GM21619 (cell line): ENCODE measurements around the gene ZNF630.
"Not testable (repeated sequence)": the region's sequence is repeated elsewhere in the genome, so short reads cannot be mapped to it uniquely, and the experiment has no call there.

Source experiments
- ATAC-seq: cut with Tn5 transposase; IDR thresholded peaks from one replicate; pipeline ENCODE4 v1.9.1; 2021; ENCODE audit not compliant: unreplicated experiment

ZNF630 gene

GRCh38 chrX:48071064-48071985, at the start of gene ZNF630:
Gene ZNF630, minus strand, starts transcription at chrX:48071640. Its CDS starts 4,754 bp downstream, at chrX:48066886.
- peak; percentile 82 for ATAC-seq

DNA sequence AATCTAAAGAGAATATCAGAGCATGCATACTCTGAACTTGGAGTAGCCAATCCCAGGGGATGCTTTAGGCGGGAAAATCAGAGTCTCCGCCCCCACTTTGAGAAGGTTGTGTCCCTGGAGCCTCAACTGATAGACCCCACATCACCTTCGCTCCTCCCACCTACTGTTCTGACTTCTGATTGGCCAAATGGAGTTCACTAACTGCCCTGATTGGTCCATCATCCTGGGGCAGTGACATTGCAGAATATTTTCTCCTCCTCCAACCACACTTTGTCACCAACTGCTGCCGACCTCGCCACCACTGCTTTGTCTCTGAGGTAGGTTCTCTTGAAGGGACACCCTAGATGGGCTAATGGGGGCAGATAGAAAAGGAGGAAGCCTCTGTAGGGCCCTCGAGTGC, 36.3 kb upstream of the ZNF630 start:
- ATAC-seq: no peak

DNA sequence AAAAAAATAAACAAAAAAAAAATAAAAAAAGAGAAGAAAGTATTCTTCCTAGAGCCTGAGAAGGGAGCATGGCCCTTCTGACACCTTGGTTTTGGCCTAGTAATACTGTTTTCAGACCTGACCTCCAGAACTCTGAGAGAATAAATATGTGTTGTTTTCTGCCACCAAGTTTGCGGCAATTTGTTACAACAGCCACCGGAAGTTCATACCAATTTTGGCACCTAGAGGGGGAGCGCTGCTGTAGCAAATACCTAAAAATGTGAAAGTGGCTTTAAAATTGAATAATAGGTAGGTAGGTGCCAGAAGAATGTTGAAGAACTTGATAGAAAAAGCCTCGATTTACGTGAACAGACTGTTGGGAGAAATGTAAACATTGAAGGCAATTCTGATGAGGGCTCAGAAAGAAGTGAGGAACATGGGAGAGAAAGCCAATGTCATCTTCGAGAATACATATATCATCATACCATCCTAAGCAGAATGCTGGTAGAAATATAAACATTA, 31.5 kb upstream of the ZNF630 start:
- ATAC-seq: no peak

DNA sequence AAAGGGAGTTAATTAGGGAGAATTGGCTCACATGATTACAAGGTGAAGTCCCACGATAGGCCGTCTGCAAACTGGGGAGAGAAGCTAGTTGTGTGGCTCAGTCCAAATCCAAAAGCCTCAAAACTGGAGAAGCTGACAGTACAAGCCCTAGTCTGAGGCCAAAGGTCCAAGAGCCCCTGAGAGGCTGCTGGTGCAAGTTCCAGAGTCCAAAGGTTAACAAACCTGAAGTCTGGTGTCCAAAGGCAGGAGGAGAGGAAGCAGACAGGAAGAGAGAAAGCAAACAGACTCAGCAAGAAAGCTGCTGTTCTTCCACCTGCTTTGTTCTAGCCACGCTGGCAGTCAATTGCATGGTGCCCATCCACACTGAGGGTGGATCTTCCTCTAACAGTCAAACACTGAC, 30.0 kb upstream of the ZNF630 start:
- no peak for ATAC-seq

- ATAC-seq: not testable (repeated sequence)
Observed at GRCh38 chrX:48092558-48092957, 21.1 kb upstream of the ZNF630 start.

DNA sequence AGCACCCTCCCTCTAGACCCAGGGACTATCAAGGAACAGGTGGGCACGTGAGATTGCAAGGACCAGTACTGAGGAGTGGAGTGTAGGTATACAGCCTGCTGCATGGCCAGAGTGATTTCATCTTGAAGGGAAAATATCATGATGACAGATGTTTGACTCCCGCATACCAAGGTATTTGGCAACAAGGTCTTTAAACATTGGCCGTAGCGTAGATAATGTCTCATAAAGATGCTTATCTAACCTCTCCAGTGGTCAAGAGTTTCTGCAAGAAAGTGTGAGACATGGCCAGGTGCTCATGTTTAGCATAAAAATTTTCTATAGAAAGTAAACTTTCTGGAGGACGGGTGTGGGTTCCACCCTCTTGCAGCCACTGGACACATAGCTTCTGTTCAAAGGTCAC, 18.7 kb upstream of the ZNF630 start:
- no peak for ATAC-seq

- no peak for ATAC-seq
Observed at GRCh38 chrX:48086082-48086481, 14.6 kb upstream of the ZNF630 start.

DNA sequence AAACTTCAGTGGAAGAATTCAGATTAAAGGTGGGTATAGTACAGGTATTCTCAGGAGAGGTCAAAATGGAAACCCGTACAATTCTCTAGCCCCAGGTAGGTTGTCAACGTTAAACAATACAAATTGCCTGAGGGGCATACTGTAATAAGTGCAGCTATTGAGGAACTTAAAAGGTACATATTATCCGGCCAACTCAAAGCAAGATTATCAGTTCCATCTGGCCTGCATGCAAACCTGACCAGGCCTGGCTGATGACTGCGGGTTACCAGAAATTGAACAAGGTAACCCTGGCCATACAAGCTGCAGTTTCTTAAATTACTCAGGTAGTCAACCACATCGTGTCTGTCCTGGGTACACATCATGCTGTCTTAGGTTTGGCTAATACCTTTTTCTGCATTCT, 12.3 kb upstream of the ZNF630 start:
- no peak for ATAC-seq

DNA sequence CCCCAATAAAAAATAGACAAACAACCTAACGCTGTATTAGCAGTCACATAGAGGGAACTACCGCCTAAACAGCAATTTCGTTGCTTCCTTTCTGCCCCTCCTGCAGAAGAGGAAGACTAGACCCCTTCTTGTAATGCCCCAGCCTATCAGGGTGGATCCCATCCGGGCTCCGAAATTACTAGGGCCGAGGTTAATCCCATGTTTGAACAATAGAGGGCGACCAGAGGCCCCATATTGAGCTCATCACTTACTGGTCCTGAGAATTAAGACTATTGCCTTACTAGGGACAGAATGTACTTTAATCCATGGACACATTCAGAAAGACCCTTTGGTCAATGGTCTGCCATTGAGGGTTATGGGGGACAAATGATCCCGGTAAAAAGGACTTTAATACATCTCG, 11.8 kb upstream of the ZNF630 start:
- ATAC-seq: no peak

DNA sequence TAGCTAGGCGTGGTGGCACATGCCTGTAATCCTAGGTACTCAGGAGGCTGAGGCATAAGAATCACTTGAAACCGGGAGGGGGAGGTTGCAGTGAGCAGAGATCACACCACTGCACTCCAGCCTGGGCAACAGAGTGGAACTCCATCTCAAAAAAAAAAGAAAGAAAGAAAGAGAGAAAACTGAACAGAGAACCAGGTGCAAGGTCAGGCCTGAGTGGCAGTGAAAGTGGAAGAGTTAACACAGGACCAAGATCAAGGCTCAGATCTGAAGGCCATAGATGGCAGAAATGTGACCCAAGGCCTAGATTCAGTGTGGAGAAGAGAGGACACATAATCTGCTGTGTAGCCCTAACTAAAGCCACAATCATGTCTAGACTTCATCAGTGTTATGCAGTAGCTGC, 4.9 kb upstream of the ZNF630 start:
- no peak for ATAC-seq

GRCh38 chrX:48071986-48072605, 656 bp upstream of the ZNF630 start:
- no peak for ATAC-seq

DNA sequence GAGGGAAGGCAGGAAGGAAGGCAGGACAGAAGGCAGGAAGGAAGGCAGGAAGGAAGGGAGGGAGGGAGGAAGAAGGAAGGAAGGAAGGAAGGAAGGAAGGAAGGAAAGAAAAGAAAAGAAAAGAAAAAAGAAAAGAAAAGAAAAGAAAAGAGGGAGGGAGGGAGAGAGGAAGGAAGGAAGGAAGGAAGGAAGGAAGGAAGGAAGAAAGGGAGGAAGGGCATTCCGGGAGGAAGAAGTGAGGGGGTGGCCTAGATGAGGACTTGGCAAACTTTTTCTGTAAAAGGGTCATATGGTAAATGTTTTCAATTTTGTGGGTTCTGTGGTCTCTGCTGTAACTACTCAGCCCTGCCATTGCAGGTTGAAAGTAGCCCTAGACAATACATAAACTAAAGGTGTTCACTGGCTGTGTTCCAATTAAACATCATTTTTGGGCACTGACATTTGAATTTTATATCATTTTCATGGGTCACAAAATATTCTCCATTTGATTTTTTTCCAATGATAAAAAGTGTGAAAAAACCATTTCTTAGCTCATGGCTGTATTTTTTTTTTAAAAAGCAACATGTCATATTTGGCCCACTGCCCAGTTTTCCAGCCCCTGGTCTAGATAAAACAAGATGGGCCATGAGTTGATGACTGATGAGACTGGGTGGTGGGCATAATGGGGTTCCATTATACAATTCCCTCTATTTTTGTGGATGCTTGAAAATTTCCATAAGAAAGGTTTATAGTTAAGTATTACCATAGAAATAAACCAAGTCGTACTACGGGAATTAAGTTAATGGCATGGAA, 3.1 kb downstream of the ZNF630 start:
- no peak for ATAC-seq

- no peak for ATAC-seq
Observed at GRCh38 chrX:48064261-48064660, 7.2 kb downstream of the ZNF630 start.

GRCh38 chrX:48059296-48059639, 12.2 kb downstream of the ZNF630 start:
- ATAC-seq: no peak

DNA sequence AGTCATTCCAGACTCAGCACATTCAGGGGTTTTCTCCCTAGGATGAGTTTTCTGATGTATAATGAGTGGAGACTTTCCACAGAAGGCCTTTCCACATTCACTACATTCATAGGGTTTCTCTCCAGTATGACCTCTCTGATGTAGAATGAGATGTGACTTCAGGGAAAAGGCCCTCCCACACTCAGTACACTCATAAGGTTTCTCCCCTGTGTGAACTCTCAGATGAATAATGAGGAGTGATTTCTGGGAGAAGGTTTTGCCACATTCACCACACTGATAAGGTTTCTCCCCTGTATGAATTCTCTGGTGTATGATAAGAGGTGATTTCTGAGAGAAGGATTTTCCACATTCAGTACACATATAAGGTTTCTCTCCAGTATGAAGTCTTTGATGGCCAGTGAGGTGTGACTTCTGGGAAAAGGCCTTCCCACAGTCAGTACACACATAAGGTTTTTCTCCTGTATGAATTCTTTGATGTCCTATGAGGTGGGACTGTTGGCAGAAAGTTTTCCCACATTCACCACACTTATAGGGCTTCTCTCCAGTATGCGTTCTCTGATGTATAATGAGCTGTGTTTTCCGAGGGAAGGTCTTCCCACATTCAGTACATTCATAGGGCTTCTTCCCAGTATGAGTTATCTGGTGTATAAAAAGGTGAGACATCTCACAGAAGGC, 12.7 kb downstream of the ZNF630 start:
- no peak for ATAC-seq

- no peak for ATAC-seq
Observed at GRCh38 chrX:48046846-48047245, 24.6 kb downstream of the ZNF630 start.

GRCh38 chrX:48045410-48046311, 25.8 kb downstream of the ZNF630 start:
- ATAC-seq: no peak

DNA sequence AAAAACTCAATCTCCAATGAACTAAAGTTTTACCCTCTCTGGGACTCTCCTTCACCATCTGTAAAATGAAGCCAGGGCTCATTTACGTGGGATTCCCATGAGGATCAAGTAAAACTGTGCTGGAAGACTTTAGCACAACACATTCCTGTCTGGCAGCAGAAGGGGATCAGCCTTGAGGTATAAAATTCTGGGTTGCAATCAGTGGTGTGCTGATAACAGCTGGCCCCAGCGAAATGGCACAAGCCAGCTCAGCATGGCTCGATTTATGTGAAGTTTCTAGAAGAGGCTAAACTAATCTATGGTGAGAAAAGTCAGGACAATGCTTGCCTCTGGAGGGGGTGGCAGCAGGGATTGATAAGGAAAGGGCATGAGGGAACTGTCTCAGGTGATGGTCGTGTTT, 28.4 kb downstream of the ZNF630 start:
- ATAC-seq: no peak

GRCh38 chrX:48035891-48036290, 35.5 kb downstream of the ZNF630 start:
- no peak for ATAC-seq

GRCh38 chrX:48030641-48031173, 40.7 kb downstream of the ZNF630 start:
- not testable (repeated sequence) for ATAC-seq
